Heart left ventricle (tissue), 16 donors: ENCODE measurements around the gene EPHA1. TPM values are rescaled to one million over a fixed set of nuclear protein-coding genes. Genes with fewer than 3 reads are reported as not detected.
"Not testable (repeated sequence)": the region's sequence is repeated elsewhere in the genome, so short reads cannot be mapped to it uniquely, and the experiment has no call there.

ENCODE experiments used
- ATAC-seq, 4 donors: fragments of 200-7000 bp; cut with Tn5 transposase; one replicate each; pipeline ENCODE4 v1.9.1; 2020 to 2022; ENCODE audit warnings: moderate library complexity in 4 of 4, mild to moderate bottlenecking in 3 of 4, moderate number of reproducible peaks in 1 of 4
- DNase-seq, 5 donors: peaks; one replicate each; pipeline ENCODE4 v3.0.0-alpha.2; 2020
- H3K27ac ChIP-seq, 12 donors: fragments of 200-600 bp; sonication (generic) in 4 of 12; one replicate each; pipeline versions ENCODE4 v1.5.0 to v1.8.0; 2016 to 2022; ENCODE audit warnings: mild to moderate bottlenecking in 2 of 12
- H3K27me3 ChIP-seq, 9 donors: fragments of 200-600 bp; sonication (generic) in 2 of 9; one replicate each; pipeline versions ENCODE4 v1.5.1 to v1.8.0; 2016 to 2022; ENCODE audit warnings: mild to moderate bottlenecking in 3 of 9
- H3K36me3 ChIP-seq, 9 donors: fragments of 200-600 bp; sonication (generic) in 2 of 9; one replicate each; pipeline versions ENCODE4 v1.5.0 to v1.8.0; 2018 to 2022; ENCODE audit warnings: mild to moderate bottlenecking in 2 of 9
- H3K4me1 ChIP-seq, 12 donors: fragments of 200-600 bp; sonication (generic) in 4 of 12; one replicate each; pipeline versions ENCODE4 v1.5.0 to v1.8.0; 2016 to 2022; ENCODE audit warnings: mild to moderate bottlenecking in 3 of 12
- H3K4me3 ChIP-seq, 12 donors: fragments of 200-600 bp; sonication (generic) in 4 of 12; one replicate each; pipeline versions ENCODE4 v1.5.0 to v1.8.0; 2017 to 2022; ENCODE audit warnings: mild to moderate bottlenecking in 9 of 12, moderate library complexity in 4 of 12
- H3K9me3 ChIP-seq, 12 donors: fragments of 200-600 bp; sonication (generic) in 4 of 12; one replicate each; pipeline versions ENCODE4 v1.5.0 to v1.8.0; 2016 to 2022; ENCODE audit warnings: mild to moderate bottlenecking in 1 of 12
- CTCF ChIP-seq, 12 donors: fragments of 200-600 bp; sonication (generic) in 4 of 12; IDR thresholded peaks; one replicate each; pipeline versions ENCODE4 v1.5.0 to v1.8.0; 2018 to 2022; ENCODE audit warnings: antibody characterized with exemption in 12 of 12, mild to moderate bottlenecking in 5 of 12
- POLR2A ChIP-seq, 2 donors: fragments of 450-650 bp; IDR thresholded peaks; one replicate each; pipeline ENCODE4 v1.6.1; 2017; ENCODE audit warnings: antibody characterized with exemption in 2 of 2, mild to moderate bottlenecking in 2 of 2, moderate library complexity in 2 of 2
- WGBS, 4 donors: extraction: QIAGEN DNeasy Blood & Tissue Kit in 2 of 4; methylation state at CpG; one replicate each; pipeline versions ENCODE4 v1.1.5 to v1.1.7; 2013 to 2018; 5-methylcytosine and 5-hydroxymethylcytosine counted together
- intact Hi-C, 10 donors: fragments of 100-400 bp; cut with DNase I; formaldehyde crosslinking; loops; one replicate each; pipeline versions ENCODE4 v1.11.1 to v1.14.2; 2022
- polyA plus RNA-seq, 2 donors: library from polyadenylated mRNA; stranded (reverse); fragments of 200-250 nt; gene quantifications; one replicate each; pipeline ENCODE4 v1.2.3, GENCODE V29; 2013
- total RNA-seq, 9 donors: library from RNA; depleted of rRNA in 2 of 9; stranded (reverse); fragments of >200 nt in 2 of 9; fragmentation: NEBNext Ultra II Directional in 3 of 9; extraction: Animal tissue kit (Norgen Biotek cat#: 25700) in 3 of 9; gene quantifications; one replicate each; pipeline versions ENCODE4 v1.1.0 to v1.2.4, GENCODE V29; 2016 to 2023
- donor health status: ischemic (EF 13 %, LVEDD 7.1; RV severe dilation, severe dysfunction).
- donor health status: healthy with polysubstance abuse.
- donor health status: DM: no; HTN: yes; CAD: no.
- donor health status: DM: no; HTN: no; CAD: no.
- donor health status: ischemic (EF 25% LVEDD 6.9; RV normal size, moderate dysfunction).
- donor health status: ischemic (EF 25% LVEDD 5.7; RV mildly dilated, moderate dysfunction).
- donor health status: healthy.
- donor health status: DM: yes; HTN: yes; CAD: no.
- donor health status: ischemic (EF 35%, LVEDD 5.7; RV mildly dilated, moderate dysfunction).
- donor health status: nonischemic (EF 11% LVEDD 7.7; RV severe dilation, severe dysfunction).
- donor health status: DM: yes; HTN: yes; CAD: no.
- donor health status: PGD.
- donor health status: ischemic (EF 29% LVEDD 5.4; RV normal size, mild dysfunction).
- donor health status: nonischemic (EF 23%, LVEDD 6.1; RV moderate dilation, normal function).

EPHA1 gene
- total and polyA plus RNA-seq, 11 donors: 0.04 to 0.51 (median 0.27) TPM; not detected in 7

- DNase-seq (no peak), ATAC-seq (no peak)
- WGBS, 4 donors: 84 to 97% (median 91%) methylated on average over 2 of the region's 2 CpGs
- Histone ChIP-seq H3K4me3 (no peak overlapping the region), H3K27ac (no peak overlapping the region), H3K4me1 (peaks cover 0 to 5% (median 0%) of the 10 kb centered on the region in 12 donors), H3K36me3 (no peaks in the 10 kb centered on the region), H3K27me3 (no peaks in the 10 kb centered on the region), H3K9me3 (no peaks in the 10 kb centered on the region)
- TF ChIP-seq CTCF (IDR thresholded peaks at IDR 0.05) (no peak), POLR2A (IDR thresholded peaks at IDR 0.05) (no peak)
- intact Hi-C loops: loop anchor here in 1 of 10 donors (10.0 kb wide), 1 partner anchor 68 kb away; no protein-coding TSS in a partner anchor
Measured at GRCh38 chr7:143426479-143427142, 18.0 kb upstream of the EPHA1 start.

GRCh38 chr7:143424476-143424875 lies 15.8 kb upstream of the EPHA1 start:
- not testable (repeated sequence) for DNase-seq, ATAC-seq, H3K4me3 ChIP-seq, H3K36me3 ChIP-seq, H3K27me3 ChIP-seq, H3K27ac ChIP-seq, H3K9me3 ChIP-seq, H3K4me1 ChIP-seq
- 96 to 97% (median 97%) methylated on average over 10 to 34 of the region's 34 CpGs for WGBS, 4 donors
- intact Hi-C loops: loop anchor here in 1 of 10 donors (10.0 kb wide), 1 partner anchor 70 kb away; no protein-coding TSS in a partner anchor

GRCh38 chr7:143422033-143422432 lies 13.4 kb upstream of the EPHA1 start:
- 77 to 97% (median 90%) methylated on average over 2 to 3 of the region's 3 CpGs for WGBS, 4 donors
- peaks cover 0 to 4% (median 0%) of the 10 kb centered on the region in 12 donors for H3K9me3 ChIP-seq
- no peak for ATAC-seq

GRCh38 chr7:143420624-143421023 lies 12.0 kb upstream of the EPHA1 start:
- not testable (repeated sequence) for ATAC-seq, H3K9me3 ChIP-seq, H3K36me3 ChIP-seq, DNase-seq, H3K4me1 ChIP-seq, H3K27ac ChIP-seq, H3K4me3 ChIP-seq
- WGBS, 4 donors: 57 to 65% (median 60%) methylated on average over 3 of the region's 3 CpGs
- intact Hi-C loops: loop anchor here in 1 of 10 donors (10.0 kb wide), 1 partner anchor 74 kb away; no protein-coding TSS in a partner anchor
- H3K27me3 ChIP-seq: peaks cover 0 to 22% (median 0%) of the 10 kb centered on the region in 9 donors

More at GRCh38 chr7:143422033-143422432, 13.4 kb upstream of the EPHA1 start:
- Histone ChIP-seq H3K4me1 (no peaks in the 10 kb centered on the region), H3K36me3 (no peaks in the 10 kb centered on the region), H3K27me3 (peaks cover 0 to 17% (median 0%) of the 10 kb centered on the region in 9 donors), H3K27ac (no peak overlapping the region), H3K4me3 (no peak overlapping the region)
- no peak for TF ChIP-seq CTCF (IDR thresholded peaks at IDR 0.05)
- no peak for TF ChIP-seq POLR2A (IDR thresholded peaks at IDR 0.05)
- intact Hi-C loops: loop anchor here in 1 of 10 donors (10.0 kb wide), 1 partner anchor 73 kb away; no protein-coding TSS in a partner anchor
- DNase-seq: no peak

GRCh38 chr7:143419880-143420279 lies 11.2 kb upstream of the EPHA1 start:
- no peak overlapping the region for H3K27ac ChIP-seq
- 31 to 32% (median 31%) methylated on average over 4 of the region's 4 CpGs for WGBS, 4 donors
- intact Hi-C loops: loop anchor here in 8 of 10 donors (5.0 to 10.0 kb wide), 10 partner anchors 38 to 178 kb away; partner anchors contain the start of genes FAM131B (in 2 of the 8), CLCN1 (in 1 of the 8) and ZYX (in 1 of the 8)
- peaks cover 0 to 4% (median 0%) of the 10 kb centered on the region in 12 donors for H3K9me3 ChIP-seq
- H3K36me3 ChIP-seq: no peaks in the 10 kb centered on the region
- DNase-seq: no peak
- peaks cover 0 to 22% (median 0%) of the 10 kb centered on the region in 9 donors for H3K27me3 ChIP-seq
- ATAC-seq: no peak
- TF ChIP-seq CTCF (IDR thresholded peaks at IDR 0.05) (no peak), POLR2A (IDR thresholded peaks at IDR 0.05) (no peak)
- peaks cover 0 to 6% (median 0%) of the 10 kb centered on the region in 12 donors for H3K4me1 ChIP-seq
- H3K4me3 ChIP-seq: no peak overlapping the region
